SH-SY5Y (cell line): Measurements from ENCODE around the gene DVL1.

Source experiments
- GATA2 ChIP-seq: IDR thresholded peaks from 2 replicates; pipeline ENCODE4 v1.6.1; 2011; ENCODE audit warnings: mild to moderate bottlenecking, low read depth, low read length
- GATA3 ChIP-seq: IDR thresholded peaks from 2 replicates; pipeline ENCODE4 v1.6.1; 2011; ENCODE audit warnings: low read depth, mild to moderate bottlenecking, low read length, moderate library complexity

Gene DVL1

GRCh38 chr1:1304331-1305299 is 44.6 kb downstream of the DVL1 start:
- TF ChIP-seq GATA2 = no peak
- TF ChIP-seq GATA3 = no peak

GRCh38 chr1:1303736-1304135 is 45.5 kb downstream of the DVL1 start:
- TF ChIP-seq GATA3 = no peak
- no peak for TF ChIP-seq GATA2

- TF ChIP-seq GATA3 = no peak
- no peak for TF ChIP-seq GATA2
These were observed 46.2 kb downstream of the DVL1 start for GRCh38 chr1:1302951-1303509.

- TF ChIP-seq GATA2 (no peak), GATA3 (no peak)
These were observed 47.2 kb downstream of the DVL1 start for GRCh38 chr1:1302006-1302430.

GRCh38 chr1:1300352-1300739 is 48.9 kb downstream of the DVL1 start:
- no peak for TF ChIP-seq GATA3
- no peak for TF ChIP-seq GATA2

GRCh38 chr1:1299686-1300351 is 49.4 kb downstream of the DVL1 start:
- TF ChIP-seq GATA2 (no peak), GATA3 (no peak)

- no peak for TF ChIP-seq GATA3
- TF ChIP-seq GATA2 = no peak
These were observed 50.1 kb downstream of the DVL1 start for GRCh38 chr1:1298861-1299685.

GRCh38 chr1:1297802-1298424 is 51.3 kb downstream of the DVL1 start:
- TF ChIP-seq GATA3 = no peak
- no peak for TF ChIP-seq GATA2

- no peak for TF ChIP-seq GATA2
- TF ChIP-seq GATA3 = no peak
These were observed 52.9 kb downstream of the DVL1 start for GRCh38 chr1:1296070-1297061.

GRCh38 chr1:1295154-1295923 is 53.9 kb downstream of the DVL1 start:
- TF ChIP-seq GATA2 (no peak), GATA3 (no peak)

- TF ChIP-seq GATA2 (no peak), GATA3 (no peak)
These were observed 54.8 kb downstream of the DVL1 start for GRCh38 chr1:1294250-1294890.
